Natural killer cell (primary cell): ENCODE measurements around the gene GHRHR. TPM values are rescaled to one million over a fixed set of nuclear protein-coding genes. Genes with fewer than 3 reads are reported as not detected.

ENCODE experiments used
- ATAC-seq, 3 donors: fragments of 150-1000 bp in 2 of 3; fragments of 200-7000 bp in 1 of 3; cut with Tn5 transposase; 1 replicate in 1 of 3; 2 replicates in 2 of 3; pipeline ENCODE4 v1.10.0; 2021; ENCODE audit warnings: mild to moderate bottlenecking in 2 of 3, moderate library complexity in 2 of 3
- DNase-seq, 2 donors: peaks; one replicate each; pipeline versions ENCODE4 v3.0.0 to v3.0.0-alpha.2; 2013 to 2021; ENCODE audit warnings: mixed read lengths in 1 of 2
- H3K27ac ChIP-seq: one replicate; pipeline ENCODE4 v1.5.1; 2013; ENCODE audit warnings: mild to moderate bottlenecking, low read length
- H3K27me3 ChIP-seq: one replicate; pipeline ENCODE4 v1.6.1; 2013; ENCODE audit warnings: low read length; ENCODE audit not compliant: control insufficient read depth, insufficient read depth
- H3K36me3 ChIP-seq: one replicate; pipeline ENCODE4 v1.6.1; 2013; ENCODE audit warnings: low read length; ENCODE audit not compliant: control insufficient read depth, insufficient read depth
- H3K4me1 ChIP-seq: one replicate; pipeline ENCODE4 v1.6.1; 2013; ENCODE audit warnings: low read length; ENCODE audit not compliant: control insufficient read depth, insufficient read depth
- H3K4me3 ChIP-seq: one replicate; pipeline ENCODE4 v1.5.1; 2013; ENCODE audit warnings: low read length
- H3K9me3 ChIP-seq: one replicate; pipeline ENCODE4 v1.6.1; 2013; ENCODE audit warnings: low read length; ENCODE audit not compliant: control insufficient read depth, insufficient read depth
- H3K27ac Mint-ChIP-seq, 2 donors: one replicate each; pipeline ENCODE4 v1.8.0; 2022; ENCODE audit warnings: mild to moderate bottlenecking in 2 of 2, mixed read lengths in 2 of 2, moderate library complexity in 1 of 2
- H3K27me3 Mint-ChIP-seq, 2 donors: one replicate each; pipeline ENCODE4 v1.8.0; 2022; ENCODE audit warnings: low read depth in 2 of 2, mixed read lengths in 2 of 2
- H3K36me3 Mint-ChIP-seq: one replicate; pipeline ENCODE4 v1.8.0; 2022; ENCODE audit warnings: mixed read lengths
- H3K4me1 Mint-ChIP-seq, 2 donors: one replicate each; pipeline ENCODE4 v1.8.0; 2022; ENCODE audit warnings: mixed read lengths in 2 of 2
- H3K4me3 Mint-ChIP-seq: one replicate; pipeline ENCODE4 v1.8.0; 2022; ENCODE audit warnings: mild to moderate bottlenecking, moderate library complexity, mixed read lengths
- H3K9me3 Mint-ChIP-seq, 2 donors: one replicate each; pipeline ENCODE4 v1.8.0; 2022; ENCODE audit warnings: mixed read lengths in 2 of 2
- CTCF ChIP-seq: fragments of 200-600 bp; IDR thresholded peaks from one replicate; pipeline ENCODE4 v1.8.0; 2022; ENCODE audit warnings: antibody characterized with exemption
- WGBS: methylation state at CpG from one replicate; pipeline ENCODE4 v1.1.7; 2013; ENCODE audit warnings: missing lambda C conversion rate; ENCODE audit not compliant: insufficient coverage; 5-methylcytosine and 5-hydroxymethylcytosine counted together
- intact Hi-C: fragments of 100-400 bp; cut with micrococcal nuclease; formaldehyde crosslinking; loops from one replicate; pipeline ENCODE4 v1.14.2; 2022
- total RNA-seq, 4 donors: library from RNA; stranded (reverse); fragments of 120-200 nt in 1 of 4; gene quantifications; one replicate each; pipeline versions ENCODE4 v1.2.3 to v1.2.4, GENCODE V29; 2013 to 2022

GHRHR gene
- total RNA-seq, 3 donors from 2014 or later (not counting 1 experiment from before 2014, with no cell fraction given): not detected

DNA sequence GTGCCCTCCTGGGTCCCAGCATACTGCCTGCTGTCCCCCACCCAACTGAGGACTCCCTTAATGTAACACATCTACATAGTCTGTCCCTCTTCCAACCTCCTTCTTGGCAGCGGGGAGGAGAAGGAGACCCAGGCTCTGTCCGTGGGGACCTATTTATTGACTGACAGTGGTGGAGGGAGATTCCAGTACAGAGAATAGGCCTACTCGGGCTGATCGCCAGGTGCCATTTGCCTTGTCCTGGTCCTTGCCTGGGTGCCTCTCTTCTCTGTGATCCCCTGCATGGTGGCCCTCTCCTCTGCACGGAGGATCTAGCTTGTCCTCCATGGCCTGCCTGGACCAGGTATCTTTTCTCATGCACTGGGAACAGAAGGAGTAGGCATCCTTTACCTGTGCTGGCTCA is 17.0 kb downstream of the GHRHR start:
- ATAC-seq (no peak), DNase-seq (no peak)
- Mint-ChIP-seq H3K9me3 (no peaks in the 10 kb centered on the region), H3K27ac (no peak overlapping the region), H3K36me3 (no peaks in the 10 kb centered on the region), H3K4me1 (peaks cover 7 to 9% of the 10 kb centered on the region in 2 donors), H3K4me3 (no peak overlapping the region), H3K27me3 (peaks cover 18 to 34% of the 10 kb centered on the region in 2 donors)
- no peaks in the 10 kb centered on the region for H3K36me3 ChIP-seq
- WGBS: 84% methylated on average over 3 of the region's 5 CpGs
- no peak for TF ChIP-seq CTCF
- H3K27me3 ChIP-seq: peaks cover 2% of the 10 kb centered on the region
- no peaks in the 10 kb centered on the region for H3K4me1 ChIP-seq
- no peak overlapping the region for H3K4me3 ChIP-seq
- H3K9me3 ChIP-seq: no peaks in the 10 kb centered on the region
- H3K27ac ChIP-seq: no peak overlapping the region
- intact Hi-C loops: no loop called here

DNA sequence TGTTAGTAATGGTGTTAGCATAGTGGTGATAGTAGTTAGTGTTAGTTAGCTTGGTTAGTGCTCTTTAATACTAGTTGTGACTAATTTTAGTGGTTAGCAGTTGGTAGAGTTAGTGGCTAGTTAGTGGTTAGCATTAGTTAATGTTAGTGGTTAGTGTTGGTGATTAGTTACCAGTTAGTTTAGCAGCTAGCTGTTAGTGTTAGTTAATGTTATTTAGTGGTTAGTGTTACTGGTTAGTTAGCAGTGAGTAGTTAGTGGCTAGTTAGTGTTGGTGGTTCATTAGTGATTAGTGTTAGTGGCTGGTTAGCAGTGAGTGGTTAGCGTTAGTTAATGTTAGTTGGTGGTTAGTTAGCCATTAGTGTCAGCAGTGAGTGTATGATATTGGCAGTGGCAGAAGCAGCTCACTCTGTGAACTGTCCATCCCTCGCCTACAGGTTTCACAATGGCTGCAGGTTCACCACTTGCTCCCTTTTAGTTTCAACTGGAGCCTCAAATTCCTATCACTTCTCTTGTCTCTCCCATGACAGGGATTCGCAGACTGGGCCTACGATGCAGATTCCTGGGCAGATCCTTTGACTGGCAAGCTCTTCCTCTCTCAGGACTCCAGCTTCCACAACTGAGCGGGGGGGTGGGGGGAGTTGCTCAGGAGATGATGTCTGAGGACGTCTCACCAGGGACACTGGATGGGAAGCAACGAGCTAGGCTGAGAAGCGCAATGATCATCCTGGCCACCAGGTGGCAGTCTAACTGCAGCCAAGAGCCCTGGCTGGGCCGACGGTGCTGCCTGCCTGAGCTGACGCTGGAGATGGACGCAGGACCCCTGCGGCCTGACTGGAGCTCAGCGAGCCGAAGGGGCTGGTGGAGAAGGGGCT is 19.5 kb downstream of the GHRHR start:
- intact Hi-C loops: no loop called here
- Histone ChIP-seq H3K4me3 (no peak overlapping the region), H3K27ac (no peak overlapping the region), H3K27me3 (no peaks in the 10 kb centered on the region), H3K4me1 (no peaks in the 10 kb centered on the region), H3K9me3 (no peaks in the 10 kb centered on the region), H3K36me3 (no peaks in the 10 kb centered on the region)
- DNase-seq (peak; percentile 70 to 84), ATAC-seq (peak; percentile 78 to 96 (median 78))
- no peak overlapping the region for H3K4me3 Mint-ChIP-seq
- TF ChIP-seq CTCF: peak; percentile 98
- 7% methylated on average over 15 of the region's 15 CpGs for WGBS
- H3K9me3 Mint-ChIP-seq: no peaks in the 10 kb centered on the region
- no peaks in the 10 kb centered on the region for H3K36me3 Mint-ChIP-seq
- H3K27me3 Mint-ChIP-seq: peaks cover 32 to 46% of the 10 kb centered on the region in 2 donors
- H3K4me1 Mint-ChIP-seq: peaks cover 7 to 9% of the 10 kb centered on the region in 2 donors
- no peak overlapping the region for H3K27ac Mint-ChIP-seq

DNA sequence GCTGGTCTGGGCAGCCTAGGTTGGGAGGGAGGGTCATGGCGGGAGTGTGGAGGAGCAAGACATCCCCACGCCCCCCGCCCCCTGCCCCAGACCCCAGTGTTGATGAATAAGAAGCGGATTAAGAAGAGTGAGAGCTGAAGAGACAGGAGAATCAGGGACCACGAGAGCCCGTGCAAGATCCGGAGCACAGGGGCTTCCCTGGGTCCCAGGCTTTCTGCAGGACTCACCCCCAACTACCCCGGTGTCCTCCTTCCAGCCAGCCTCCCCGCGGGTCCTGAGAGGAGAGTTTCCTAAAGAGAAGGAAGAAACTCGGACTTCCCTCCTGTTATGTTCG is 20.1 kb downstream of the GHRHR start:
- H3K9me3 ChIP-seq: no peaks in the 10 kb centered on the region
- no peaks in the 10 kb centered on the region for H3K36me3 Mint-ChIP-seq
- H3K27ac Mint-ChIP-seq: no peak overlapping the region
- H3K4me3 ChIP-seq: no peak overlapping the region
- no peaks in the 10 kb centered on the region for H3K27me3 ChIP-seq
- no peaks in the 10 kb centered on the region for H3K36me3 ChIP-seq
- WGBS: 27% methylated on average over 11 of the region's 12 CpGs
- intact Hi-C loops: no loop called here
- TF ChIP-seq CTCF: peak; percentile 60
- H3K4me1 ChIP-seq: no peaks in the 10 kb centered on the region
- peak in 1 of 3 donors; percentile 17 for ATAC-seq
- no peak overlapping the region for H3K27ac ChIP-seq
- no peaks in the 10 kb centered on the region for H3K9me3 Mint-ChIP-seq
- peaks cover 29 to 46% of the 10 kb centered on the region in 2 donors for H3K27me3 Mint-ChIP-seq
- no peak overlapping the region for H3K4me3 Mint-ChIP-seq
- peaks cover 7 to 9% of the 10 kb centered on the region in 2 donors for H3K4me1 Mint-ChIP-seq
- DNase-seq: no peak
